ENCODE measurements around the gene SFTPD. TPM values are rescaled to one million over a fixed set of nuclear protein-coding genes. Genes with fewer than 3 reads are reported as not detected.

The SFTPD gene
- total and polyA plus RNA-seq, 2 of the 13 experiments (the other 11 are each of a cell fraction or from before 2014, with no cell fraction given) = not detected

DNA sequence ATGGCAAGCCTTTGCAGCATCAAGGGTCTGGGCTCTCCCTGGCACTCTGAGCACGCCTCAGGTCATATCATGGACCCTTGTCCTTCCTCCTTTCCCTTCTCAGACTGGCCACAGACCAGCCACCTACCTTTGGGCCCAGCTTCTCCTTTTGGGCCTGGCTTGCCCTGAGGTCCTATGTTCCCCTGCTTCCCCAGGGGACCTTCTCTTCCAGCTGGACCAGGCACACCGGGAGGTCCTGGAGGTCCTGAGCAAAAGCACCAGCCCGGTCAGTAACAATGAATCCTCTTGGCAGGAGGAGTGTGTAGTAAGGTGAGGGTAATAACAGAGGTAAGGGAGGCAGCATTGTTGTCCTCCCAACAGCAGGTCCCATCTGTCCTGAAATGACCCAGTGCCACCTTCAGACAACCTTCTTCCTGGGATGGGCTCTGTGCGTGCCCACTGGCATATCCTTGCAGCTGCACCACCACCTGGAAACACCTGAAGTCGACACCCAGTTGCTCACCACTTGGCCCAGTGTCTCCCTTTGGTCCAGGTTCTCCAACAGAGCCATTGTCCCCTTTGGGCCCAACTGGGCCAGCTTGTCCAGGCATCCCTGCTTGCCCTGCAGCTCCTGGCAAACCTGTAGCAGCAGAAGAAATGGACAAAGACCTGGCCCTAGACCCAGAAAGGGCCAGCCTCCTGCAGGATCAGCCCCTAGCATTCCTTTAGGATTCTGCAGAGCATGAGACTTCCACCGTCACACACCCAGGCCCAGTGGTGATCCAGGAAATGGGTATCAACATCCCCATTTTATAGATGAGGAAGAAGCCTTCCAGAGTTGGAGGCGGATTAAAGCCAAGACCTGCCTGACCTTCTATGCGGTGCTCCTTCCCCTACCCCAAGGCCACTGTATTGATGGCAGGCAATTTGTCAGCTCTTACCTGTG, 6.4 kb downstream of the SFTPD start:
- H4K20me1 ChIP-seq (ENCODE audit: insufficient read depth, low read length) = no peaks in the 10 kb centered on the region
- no peak overlapping the region for H3K9ac ChIP-seq (ENCODE audit: insufficient read depth, low read depth, low read length)
- TF ChIP-seq ZBTB49 (CRISPR knock-in tag; IDR thresholded peaks at IDR 0.05; ENCODE audit: borderline replicate concordance) = no peak
- no peak for TF ChIP-seq DPF2 (CRISPR knock-in tag; IDR thresholded peaks at IDR 0.05; ENCODE audit: borderline replicate concordance, low read depth)
- TF ChIP-seq SOX5 (CRISPR knock-in tag; IDR thresholded peaks at IDR 0.05; ENCODE audit: borderline replicate concordance) = no peak
- no peak for TF ChIP-seq FOXJ3 (CRISPR knock-in tag; IDR thresholded peaks at IDR 0.05; ENCODE audit: borderline replicate concordance)
- TF ChIP-seq, protein P1, sequence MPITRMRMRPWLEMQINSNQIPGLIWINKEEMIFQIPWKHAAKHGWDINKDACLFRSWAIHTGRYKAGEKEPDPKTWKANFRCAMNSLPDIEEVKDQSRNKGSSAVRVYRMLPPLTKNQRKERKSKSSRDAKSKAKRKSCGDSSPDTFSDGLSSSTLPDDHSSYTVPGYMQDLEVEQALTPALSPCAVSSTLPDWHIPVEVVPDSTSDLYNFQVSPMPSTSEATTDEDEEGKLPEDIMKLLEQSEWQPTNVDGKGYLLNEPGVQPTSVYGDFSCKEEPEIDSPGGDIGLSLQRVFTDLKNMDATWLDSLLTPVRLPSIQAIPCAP (CRISPR knock-in tag; IDR thresholded peaks at IDR 0.05; ENCODE audit: low read depth) = no peak
- no peak for TF ChIP-seq CENPBD1 (CRISPR knock-in tag; IDR thresholded peaks at IDR 0.05; ENCODE audit: borderline replicate concordance, low read depth)
- TF ChIP-seq LRRFIP1 (CRISPR knock-in tag; conservative IDR thresholded peaks at IDR 0.05) = no peak
- TF ChIP-seq MIER3 (CRISPR knock-in tag; IDR thresholded peaks at IDR 0.05; ENCODE audit: borderline replicate concordance) = no peak
- TF ChIP-seq NONO (IDR thresholded peaks at IDR 0.05) = no peak
- TF ChIP-seq NONO (CRISPR knock-in tag; conservative IDR thresholded peaks at IDR 0.05) = no peak
- TF ChIP-seq ZNF713 (CRISPR knock-in tag; IDR thresholded peaks at IDR 0.05) = no peak
- TF ChIP-seq MLLT10 (CRISPR knock-in tag; IDR thresholded peaks at IDR 0.05) = no peak
- TF ChIP-seq, protein P2, sequence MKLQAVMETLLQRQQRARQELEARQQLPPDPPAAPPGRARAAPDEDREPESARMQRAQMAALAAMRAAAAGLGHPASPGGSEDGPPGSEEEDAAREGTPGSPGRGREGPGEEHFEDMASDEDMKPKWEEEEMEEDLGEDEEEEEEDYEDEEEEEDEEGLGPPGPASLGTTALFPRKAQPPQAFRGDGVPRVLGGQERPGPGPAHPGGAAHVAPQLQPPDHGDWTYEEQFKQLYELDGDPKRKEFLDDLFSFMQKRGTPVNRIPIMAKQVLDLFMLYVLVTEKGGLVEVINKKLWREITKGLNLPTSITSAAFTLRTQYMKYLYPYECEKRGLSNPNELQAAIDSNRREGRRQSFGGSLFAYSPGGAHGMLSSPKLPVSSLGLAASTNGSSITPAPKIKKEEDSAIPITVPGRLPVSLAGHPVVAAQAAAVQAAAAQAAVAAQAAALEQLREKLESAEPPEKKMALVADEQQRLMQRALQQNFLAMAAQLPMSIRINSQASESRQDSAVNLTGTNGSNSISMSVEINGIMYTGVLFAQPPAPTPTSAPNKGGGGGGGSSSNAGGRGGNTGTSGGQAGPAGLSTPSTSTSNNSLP (IDR thresholded peaks at IDR 0.05; ENCODE audit: low read depth, low read length) = no peak
- TF ChIP-seq HCFC1 (IDR thresholded peaks at IDR 0.05; ENCODE audit: low read depth, low read length) = no peak
- TF ChIP-seq ZNF24 (IDR thresholded peaks at IDR 0.05) = no peak
- no peak for TF ChIP-seq MEIS1 (CRISPR knock-in tag; IDR thresholded peaks at IDR 0.05; ENCODE audit: borderline replicate concordance)
- BruUV-seq (replicated peaks) = no TSS peak
- no peaks in the 10 kb centered on the region for H3K36me3 ChIP-seq (replicated peaks in 1 of 2; ENCODE audit: control insufficient read depth in 1 of 2, insufficient read depth in 2 of 2, low read length in 2 of 2)
- intact Hi-C loops (cut with micrococcal nuclease; ENCODE audit: unreplicated experiment) (no loop called here), in situ Hi-C loops (cut with HindIII; ENCODE audit: extremely low pct_ligation_motif_present, low pct_unique_long_range_greater_than_20kb) (loop anchor here (25.0 kb wide), 1 partner anchor 380 kb away; the partner anchor contains the start of gene SFTPA2)
- no peak overlapping the region for H3K4me3 ChIP-seq (replicated peaks in 1 of 3; ENCODE audit: insufficient read depth in 1 of 3, low read depth in 2 of 3, low read length in 3 of 3)
- ATAC-seq (no peak), FAIRE-seq (no peak), DNase-seq (ENCODE audit: low spot score) (no peak)
- ChIA-PET CTCF (ENCODE audit: low intra/inter-chr PET ratio, low total read pairs) (no interaction called here), POLR2A (no interaction called here)
- H2AFZ ChIP-seq (ENCODE audit: low read length) = no peak overlapping the region
- 31% methylated on average over 6 of the region's 8 CpGs for WGBS (ENCODE audit: low lambda C conversion rate)
- H3K4me2 ChIP-seq (ENCODE audit: low read depth, low read length) = no peak overlapping the region
- H3K79me2 ChIP-seq (ENCODE audit: insufficient read depth, low read length) = no peaks in the 10 kb centered on the region
- peaks cover 6 to 50% of the 10 kb centered on the region in 2 experiments; a peak in 3 of 5 replicates for H3K27me3 ChIP-seq (ENCODE audit: control insufficient read depth in 1 of 2, insufficient read depth in 2 of 2, low read length in 2 of 2)
- no peaks in the 10 kb centered on the region for H3K4me1 ChIP-seq (ENCODE audit: insufficient read depth, low read length)
- no peak overlapping the region for H3K27ac ChIP-seq (ENCODE audit: extremely low read length, insufficient read depth, low read length)
- H3K9me3 ChIP-seq (ENCODE audit: low read length) = no peaks in the 10 kb centered on the region
